T follicular helper cell (primary cell): ENCODE data around the gene SWAP70.
A peak's percentile ranks its signal among the peaks of the same experiment; 100 is the strongest.

ENCODE experiments used
- DNase-seq: peaks from one replicate; pipeline ENCODE4 v3.0.0-alpha.2; 2020; ENCODE audit warnings: low read depth

The SWAP70 gene

GRCh38 chr11:9753021-9753420, 89.1 kb downstream of the SWAP70 start:
- DNase-seq, result no peak

- DNase-seq, result no peak
Observed at GRCh38 chr11:9754010-9754471, 90.2 kb downstream of the SWAP70 start.

- DNase-seq, result no peak
Observed at GRCh38 chr11:9755561-9756185, 91.8 kb downstream of the SWAP70 start.

GRCh38 chr11:9756461-9756860, 92.6 kb downstream of the SWAP70 start:
- no peak for DNase-seq

- no peak for DNase-seq
Observed at GRCh38 chr11:9756878-9757277, 93.0 kb downstream of the SWAP70 start.

- peak; percentile 83 for DNase-seq
Observed at GRCh38 chr11:9757809-9758636, 94.1 kb downstream of the SWAP70 start.

- DNase-seq, result peak; percentile 12
Observed at GRCh38 chr11:9758637-9759518, 95.0 kb downstream of the SWAP70 start.

- DNase-seq, result peak; percentile 54
Observed at GRCh38 chr11:9759519-9760192, 95.8 kb downstream of the SWAP70 start.

- no peak for DNase-seq
Observed at GRCh38 chr11:9760193-9760575, 96.3 kb downstream of the SWAP70 start.

GRCh38 chr11:9761441-9761945, 97.6 kb downstream of the SWAP70 start:
- DNase-seq, result no peak

GRCh38 chr11:9762531-9762930, 98.7 kb downstream of the SWAP70 start:
- no peak for DNase-seq

GRCh38 chr11:9763301-9763700, 99.4 kb downstream of the SWAP70 start:
- no peak for DNase-seq

GRCh38 chr11:9765320-9766101, 101.6 kb downstream of the SWAP70 start:
- no peak for DNase-seq

GRCh38 chr11:9769621-9770020, 105.7 kb downstream of the SWAP70 start:
- DNase-seq, result no peak

- DNase-seq, result no peak
Observed at GRCh38 chr11:9771071-9771511, 107.2 kb downstream of the SWAP70 start.

GRCh38 chr11:9772218-9772617, 108.3 kb downstream of the SWAP70 start:
- DNase-seq, result no peak

GRCh38 chr11:9773524-9773923, 109.6 kb downstream of the SWAP70 start:
- no peak for DNase-seq

GRCh38 chr11:9774109-9774508, 110.2 kb downstream of the SWAP70 start:
- DNase-seq, result no peak

- DNase-seq, result no peak
Observed at GRCh38 chr11:9774591-9775397, 110.9 kb downstream of the SWAP70 start.

GRCh38 chr11:9775398-9775779, 111.5 kb downstream of the SWAP70 start:
- no peak for DNase-seq
